ENCODE data around the gene PLK5. TPM values are rescaled to one million over a fixed set of nuclear protein-coding genes. Genes with fewer than 3 reads are reported as not detected.

The PLK5 gene
- total and polyA plus RNA-seq, 4 donors, result 0.03 TPM; not detected in 3

- Histone ChIP-seq H3K36me3 (ENCODE audit: control insufficient read depth in 4 of 4, insufficient read depth in 3 of 4, low read depth in 1 of 4, low read length in 3 of 4) (no peaks in the 10 kb centered on the region), H3K4me3 (ENCODE audit: low read depth in 1 of 3, low read length in 3 of 3) (no peak overlapping the region), H3K9me3 (ENCODE audit: control insufficient read depth in 4 of 4, low read length in 3 of 4) (no peaks in the 10 kb centered on the region), H3K27me3 (ENCODE audit: control insufficient read depth in 4 of 4, insufficient read depth in 4 of 4, low read length in 3 of 4) (peaks cover 0 to 17% (median 4%) of the 10 kb centered on the region in 4 donors), H3K4me1 (ENCODE audit: control insufficient read depth in 4 of 4, insufficient read depth in 4 of 4, low read length in 3 of 4) (peaks cover 0 to 5% (median 2%) of the 10 kb centered on the region in 4 donors), H3K27ac (ENCODE audit: low read depth in 1 of 2, low read length in 2 of 2) (no peak overlapping the region), H3K9ac (ENCODE audit: low read depth in 1 of 2, low read length in 2 of 2) (no peak overlapping the region)
- no peak for DNase-seq (ENCODE audit: low spot score)
- 71% methylated on average over 17 of the region's 17 CpGs for WGBS
- TF ChIP-seq RXRA (IDR thresholded peaks at IDR 0.05) (no peak), FOXA2 (IDR thresholded peaks at IDR 0.05) (no peak), TAF1 (conservative IDR thresholded peaks at IDR 0.05) (no peak), ATF3 (IDR thresholded peaks at IDR 0.05) (no peak)
Measured at GRCh38 chr19:1520203-1520780, 3.6 kb upstream of the PLK5 start.

- H3K27me3 ChIP-seq (ENCODE audit: control insufficient read depth in 4 of 4, insufficient read depth in 4 of 4, low read length in 3 of 4), result peaks cover 0 to 18% (median 5%) of the 10 kb centered on the region in 4 donors
- no peak for TF ChIP-seq FOXA2 (IDR thresholded peaks at IDR 0.05)
- no peak for TF ChIP-seq HNF4A (conservative IDR thresholded peaks at IDR 0.05)
- no peak for TF ChIP-seq TAF1 (conservative IDR thresholded peaks at IDR 0.05)
- no peak for TF ChIP-seq RAD21 (IDR thresholded peaks at IDR 0.05)
- no peak for TF ChIP-seq REST (IDR thresholded peaks at IDR 0.05)
- no peak for TF ChIP-seq MAX (IDR thresholded peaks at IDR 0.05)
- no peak for TF ChIP-seq RXRA (IDR thresholded peaks at IDR 0.05)
- TF ChIP-seq ATF3 (IDR thresholded peaks at IDR 0.05), result no peak
- no peak for TF ChIP-seq SP1 (IDR thresholded peaks at IDR 0.05)
- no peak for TF ChIP-seq HNF4G (IDR thresholded peaks at IDR 0.05)
- no peak for TF ChIP-seq EGR1 (IDR thresholded peaks at IDR 0.05; ENCODE audit: low read depth in 2 of 2)
- TF ChIP-seq JUND (IDR thresholded peaks at IDR 0.05), result no peak
- TF ChIP-seq ZBTB33 (IDR thresholded peaks at IDR 0.05), result no peak
Measured at GRCh38 chr19:1521636-1522035, 2.2 kb upstream of the PLK5 start.

More at GRCh38 chr19:1521636-1522035, 2.2 kb upstream of the PLK5 start:
- Histone ChIP-seq H3K9me3 (ENCODE audit: control insufficient read depth in 4 of 4, low read length in 3 of 4) (no peaks in the 10 kb centered on the region), H3K4me3 (ENCODE audit: low read depth in 1 of 3, low read length in 3 of 3) (no peak overlapping the region), H3K4me1 (ENCODE audit: control insufficient read depth in 4 of 4, insufficient read depth in 4 of 4, low read length in 3 of 4) (peaks cover 0 to 5% (median 2%) of the 10 kb centered on the region in 4 donors), H3K36me3 (ENCODE audit: control insufficient read depth in 4 of 4, insufficient read depth in 3 of 4, low read depth in 1 of 4, low read length in 3 of 4) (no peaks in the 10 kb centered on the region), H3K27ac (ENCODE audit: low read depth in 1 of 2, low read length in 2 of 2) (no peak overlapping the region), H3K9ac (ENCODE audit: low read depth in 1 of 2, low read length in 2 of 2) (no peak overlapping the region)
- 68% methylated on average over 14 of the region's 14 CpGs for WGBS
- no peak for DNase-seq (ENCODE audit: low spot score)
